Measurements from ENCODE around the gene PLEKHA5. TPM values are rescaled to one million over a fixed set of nuclear protein-coding genes. Genes with fewer than 3 reads are reported as not detected.
"Not testable (repeated sequence)": the region's sequence is repeated elsewhere in the genome, so short reads cannot be mapped to it uniquely, and the experiment has no call there.

PLEKHA5 gene
- total RNA-seq, 1 donor from 2014 or later, result 19.5 TPM

- DNase-seq (ENCODE audit: low read depth), result no peak
Observed at GRCh38 chr12:19311165-19311564, 181.6 kb downstream of the PLEKHA5 start.

DNA sequence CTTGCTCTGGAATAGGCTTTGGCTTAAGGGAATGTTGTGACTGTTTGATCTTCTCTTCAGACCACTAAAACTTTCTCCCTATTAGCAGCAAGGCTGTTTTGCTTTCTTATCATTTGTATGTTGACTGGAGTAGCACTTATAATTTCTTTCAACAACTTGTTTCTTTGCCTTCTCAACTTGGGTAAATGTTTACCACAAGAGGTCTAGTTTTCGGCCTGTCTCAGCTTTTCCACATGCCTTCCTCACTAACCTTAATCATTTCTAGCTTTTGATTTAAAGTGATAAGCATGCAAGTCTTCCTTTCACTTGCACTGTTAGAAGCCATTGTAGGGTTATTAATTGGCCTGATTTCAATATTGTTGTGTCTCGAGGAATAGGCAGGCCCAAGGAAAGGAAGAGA, 183.1 kb downstream of the PLEKHA5 start:
- DNase-seq (ENCODE audit: low read depth), result no peak

GRCh38 chr12:19316425-19316824, 186.9 kb downstream of the PLEKHA5 start:
- DNase-seq (ENCODE audit: low read depth), result peak; percentile 12

DNA sequence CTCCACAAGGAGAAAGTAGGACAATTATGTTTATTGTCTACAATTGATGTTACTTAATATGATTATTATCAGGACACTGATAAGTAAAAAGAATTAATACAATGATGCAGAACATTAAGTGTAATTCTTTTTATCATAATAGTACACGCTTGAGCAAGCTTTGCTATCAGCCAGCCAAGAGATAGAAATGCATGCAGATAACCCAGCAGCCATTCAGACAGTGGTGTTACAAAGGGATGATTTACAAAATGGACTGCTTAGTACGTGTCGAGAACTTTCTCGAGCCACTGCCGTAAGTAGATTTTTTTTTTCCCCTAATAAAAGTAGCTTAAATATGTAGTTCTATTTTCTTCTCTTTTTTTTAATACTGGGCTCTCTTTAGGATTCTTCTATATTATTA, 192.8 kb downstream of the PLEKHA5 start:
- no peak for DNase-seq (ENCODE audit: low read depth)

GRCh38 chr12:19323805-19324204, 194.3 kb downstream of the PLEKHA5 start:
- DNase-seq (ENCODE audit: low read depth), result peak; percentile 19

DNA sequence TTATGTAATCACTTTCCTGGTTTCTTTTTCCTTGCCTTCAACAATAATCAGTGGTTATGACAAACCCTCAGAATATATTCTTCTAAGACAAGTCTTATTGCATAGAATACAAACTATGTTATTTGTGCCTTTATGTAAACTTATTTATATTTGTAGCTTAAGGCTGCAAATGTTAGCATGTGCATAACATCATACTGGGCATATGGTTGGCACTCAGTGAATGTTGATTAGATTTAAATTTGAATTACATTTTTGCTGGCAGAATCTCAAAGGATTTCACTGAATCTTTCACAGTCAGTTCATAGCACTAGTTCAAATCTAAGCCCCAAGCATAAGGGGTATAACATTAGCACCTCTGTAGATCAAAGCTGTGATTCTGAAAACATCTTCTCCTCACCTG, 196.6 kb downstream of the PLEKHA5 start:
- no peak for DNase-seq (ENCODE audit: low read depth)

DNA sequence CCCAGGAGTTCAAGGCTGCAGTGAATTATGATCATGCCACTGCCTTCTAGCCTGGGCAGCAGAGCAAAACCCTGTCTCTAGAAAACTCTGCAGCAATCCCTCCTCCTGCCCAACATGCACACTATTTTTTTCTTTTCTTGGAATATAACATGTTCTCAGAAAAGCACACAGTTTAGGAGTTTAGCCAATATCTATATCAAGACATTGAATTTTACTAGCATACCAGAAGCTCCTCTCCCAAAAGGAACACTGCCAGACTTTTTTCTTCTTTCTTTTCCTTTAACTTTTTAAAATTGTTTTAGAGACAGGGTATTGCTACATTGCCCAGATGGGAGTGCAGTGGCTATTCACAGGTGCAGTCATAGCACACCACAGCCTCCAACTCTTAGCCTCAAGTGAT, 202.7 kb downstream of the PLEKHA5 start:
- DNase-seq (ENCODE audit: low read depth), result no peak

GRCh38 chr12:19338405-19338804, 208.9 kb downstream of the PLEKHA5 start:
- DNase-seq (ENCODE audit: low read depth), result peak; percentile 53

DNA sequence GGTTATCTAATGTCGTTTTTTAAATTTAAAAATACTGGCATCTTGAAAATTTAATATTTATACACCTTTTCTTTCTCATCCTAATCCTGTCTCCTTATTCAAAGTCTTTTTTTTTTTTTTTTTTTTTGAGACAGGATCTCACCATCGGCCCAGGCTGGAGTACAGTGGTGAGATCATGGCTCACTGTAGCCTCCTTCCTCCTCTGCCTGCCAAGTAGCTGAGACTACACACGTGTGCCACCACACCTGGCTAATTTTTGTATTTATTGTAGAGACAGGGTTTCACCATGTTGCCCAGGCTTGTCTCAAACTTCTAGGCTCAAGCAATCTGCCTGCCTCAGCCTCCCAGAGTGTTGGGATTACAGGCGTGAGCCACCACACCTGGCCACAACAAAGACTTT, 221.3 kb downstream of the PLEKHA5 start:
- not testable (repeated sequence) for DNase-seq (ENCODE audit: low read depth)

GRCh38 chr12:19351346-19351745, 221.8 kb downstream of the PLEKHA5 start:
- DNase-seq (ENCODE audit: low read depth), result no peak

- DNase-seq (ENCODE audit: low read depth), result peak; percentile 72
Observed at GRCh38 chr12:19369691-19370148, 240.2 kb downstream of the PLEKHA5 start.

- no peak for DNase-seq (ENCODE audit: low read depth)
Observed at GRCh38 chr12:19373586-19373985, 244.1 kb downstream of the PLEKHA5 start.

GRCh38 chr12:19375888-19376287, 246.4 kb downstream of the PLEKHA5 start:
- DNase-seq (ENCODE audit: low read depth), result no peak

DNA sequence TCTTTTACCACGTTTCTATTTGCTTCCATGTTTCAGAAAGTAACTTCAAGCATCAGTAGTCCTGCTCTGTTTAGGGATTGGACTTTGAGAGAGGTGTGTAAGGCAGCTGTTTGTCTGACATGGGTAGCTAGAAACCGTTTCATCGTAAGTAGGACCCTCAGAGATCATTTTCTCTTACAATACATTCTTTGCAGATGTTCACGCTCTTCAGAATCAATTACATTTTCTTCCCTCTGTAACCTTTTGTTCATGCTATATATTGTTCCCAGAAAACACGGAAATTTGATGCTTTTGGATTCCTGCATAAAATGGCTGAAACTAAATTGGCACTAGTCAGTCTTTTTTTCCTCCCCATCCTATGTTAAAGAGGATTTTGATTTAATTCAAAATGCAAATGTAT, 247.2 kb downstream of the PLEKHA5 start:
- no peak for DNase-seq (ENCODE audit: low read depth)

DNA sequence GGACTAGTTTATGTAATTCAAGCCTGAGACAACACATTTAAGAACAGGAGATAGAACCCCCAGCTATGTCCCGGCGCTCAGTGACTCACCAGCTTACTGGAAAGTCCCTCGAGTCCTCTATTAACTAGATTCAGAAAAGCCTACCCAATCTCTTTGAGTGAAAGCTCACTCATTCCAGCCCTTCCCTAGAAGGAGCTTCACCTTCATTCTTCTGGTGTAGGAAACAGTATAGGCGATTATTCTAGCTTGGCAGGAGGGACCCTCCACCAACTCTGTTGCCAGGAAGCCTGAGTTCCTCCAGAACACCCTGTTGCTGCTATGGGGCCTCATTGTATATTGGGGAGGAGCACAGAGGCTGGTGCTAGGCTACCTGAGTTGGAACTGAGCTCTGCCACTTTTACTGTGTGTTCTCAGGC, 252.6 kb downstream of the PLEKHA5 start:
- DNase-seq (ENCODE audit: low read depth), result peak; percentile 86

DNA sequence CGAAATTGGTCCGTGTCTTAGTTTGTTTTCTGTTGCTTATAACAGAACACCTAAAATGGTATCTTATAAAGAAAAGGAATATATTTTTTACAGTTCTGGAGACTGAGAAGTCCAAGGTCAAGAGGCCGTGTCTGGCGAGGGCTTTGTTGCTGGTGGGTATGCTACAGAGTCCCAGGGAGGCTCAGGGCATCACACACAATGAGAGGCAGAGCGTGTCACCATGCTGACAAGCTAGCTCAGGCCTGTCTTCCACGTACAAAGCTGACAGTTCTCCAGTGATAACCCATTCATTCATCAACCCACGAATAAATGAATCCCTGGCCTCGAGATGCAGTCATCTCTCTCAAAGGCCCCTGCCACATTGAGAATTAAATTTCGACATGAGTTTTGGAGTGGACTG, 253.0 kb downstream of the PLEKHA5 start:
- DNase-seq (ENCODE audit: low read depth), result no peak

DNA sequence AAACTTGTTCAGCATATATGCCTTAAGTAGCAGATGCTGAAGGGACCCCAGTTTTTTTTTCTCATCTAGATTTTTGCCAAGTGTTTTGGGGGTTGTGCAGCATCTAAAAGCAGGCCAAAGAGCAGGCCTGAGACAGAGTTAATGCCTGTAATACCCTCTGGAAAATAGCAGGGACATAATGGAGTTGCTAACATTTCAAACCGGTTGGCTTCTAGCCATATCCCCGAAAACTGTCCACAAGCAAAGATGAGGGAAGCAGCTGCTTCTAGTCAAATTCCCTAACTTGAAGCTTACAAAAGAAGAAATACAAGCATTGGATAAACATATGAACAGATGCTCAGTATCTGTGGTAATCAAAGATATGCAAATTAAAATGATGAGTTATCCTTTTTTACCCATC, 257.6 kb downstream of the PLEKHA5 start:
- peak; percentile 86 for DNase-seq (ENCODE audit: low read depth)

DNA sequence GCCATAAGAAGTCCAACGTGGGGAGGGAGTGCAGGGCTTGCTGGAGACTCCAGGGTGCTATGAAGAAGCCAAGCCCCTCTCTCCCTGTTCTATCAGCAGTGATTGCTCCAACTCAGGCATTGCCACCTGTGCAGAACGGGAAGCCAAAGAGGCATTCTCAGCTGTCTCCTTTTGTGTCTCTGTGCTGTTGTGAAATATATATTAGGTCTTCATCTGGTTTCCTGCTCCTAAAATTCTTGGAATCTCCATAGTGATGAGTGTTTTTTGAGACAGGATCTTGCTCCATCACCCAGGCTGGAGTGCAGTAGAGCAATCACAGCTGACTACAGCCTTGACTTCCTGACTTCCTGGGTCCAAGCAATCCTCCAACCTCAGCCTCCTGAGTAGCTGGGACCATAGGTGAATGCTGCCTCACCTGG, 258.6 kb downstream of the PLEKHA5 start:
- peak; percentile 83 for DNase-seq (ENCODE audit: low read depth)

- no peak for DNase-seq (ENCODE audit: low read depth)
Observed at GRCh38 chr12:19390051-19390598, 260.6 kb downstream of the PLEKHA5 start.

- DNase-seq (ENCODE audit: low read depth), result not testable (repeated sequence)
Observed at GRCh38 chr12:19392644-19393043, 263.1 kb downstream of the PLEKHA5 start.

DNA sequence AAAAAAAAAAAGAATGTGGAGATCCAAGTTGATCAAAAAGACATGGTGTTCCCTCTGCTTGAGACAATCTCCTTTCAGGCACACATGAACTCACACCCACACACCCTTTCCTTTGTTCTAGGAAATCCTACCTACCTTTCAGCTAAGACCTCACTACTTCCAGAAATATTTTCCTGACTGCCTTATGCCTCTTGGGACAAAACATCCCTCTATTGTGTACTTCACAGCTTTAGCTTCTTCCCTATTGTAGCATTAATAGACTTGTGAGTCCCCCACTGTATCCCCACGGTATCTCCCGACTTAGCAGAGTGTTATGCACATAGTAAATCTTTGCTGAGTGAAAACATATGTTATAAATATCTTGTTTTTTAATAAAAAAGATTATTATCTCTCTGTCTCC, 264.9 kb downstream of the PLEKHA5 start:
- no peak for DNase-seq (ENCODE audit: low read depth)

DNA sequence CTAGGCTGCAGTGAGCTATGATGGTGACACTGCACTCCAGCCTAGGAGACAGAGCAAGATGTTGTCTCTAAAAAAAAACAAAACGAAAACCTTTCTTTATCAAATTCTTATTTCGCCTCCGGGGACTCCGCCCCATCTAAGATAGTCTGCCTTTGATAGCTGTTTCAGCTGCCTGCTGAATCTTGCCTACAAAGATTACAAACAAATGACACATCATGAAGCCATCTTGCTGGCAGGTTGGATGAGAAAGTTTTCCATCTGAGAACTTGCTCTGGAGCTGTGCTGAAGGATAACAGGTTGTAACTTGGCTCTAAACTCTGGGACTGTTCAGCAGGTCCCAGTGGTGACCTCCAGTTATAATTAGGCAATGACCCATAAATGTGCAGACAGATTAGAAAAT, 268.0 kb downstream of the PLEKHA5 start:
- DNase-seq (ENCODE audit: low read depth), result no peak

Data from myocyte (in vitro differentiated cells).